Measurements from ENCODE around the gene ARHGEF39.

GRCh38 chr9:35609820-35610163 lies 55.2 kb downstream of the ARHGEF39 start:
- TF ChIP-seq CTCF (IDR thresholded peaks at IDR 0.05) (no peak), POLR2A (IDR thresholded peaks at IDR 0.05) (no peak)

All from esophagus squamous epithelium (tissue), 4 donors.